Astrocyte (in vitro differentiated cells and primary cell): ENCODE results near the gene TMTC3. TPM values are rescaled to one million over a fixed set of nuclear protein-coding genes. Genes with fewer than 3 reads are reported as not detected.

Experiments
- DNase-seq: peaks from one replicate; pipeline ENCODE4 v3.0.0-alpha.2; 2010; ENCODE audit warnings: low read depth
- FAIRE-seq: peaks from 2 replicates; lab custom pipeline; 2011; peaks lifted over from hg19 to GRCh38; lab: Jason Lieb, UNC
- H2AFZ ChIP-seq: 2 replicates; pipeline ENCODE4 v1.6.0; 2012; ENCODE audit warnings: low read depth, low read length, inconsistent platforms
- H3K27ac ChIP-seq: 2 replicates; pipeline ENCODE4 v1.5.1; 2011; ENCODE audit warnings: low read depth, low read length, inconsistent platforms
- H3K27me3 ChIP-seq: 2 replicates; pipeline ENCODE4 v1.6.0; 2011; ENCODE audit warnings: low read length, inconsistent platforms; ENCODE audit not compliant: insufficient read depth
- H3K36me3 ChIP-seq: 2 replicates; pipeline ENCODE4 v1.5.1; 2011; ENCODE audit warnings: low read length, inconsistent platforms; ENCODE audit not compliant: insufficient read depth
- H3K4me1 ChIP-seq: 2 replicates; pipeline ENCODE4 v1.5.1; 2011; ENCODE audit warnings: low read length, inconsistent platforms; ENCODE audit not compliant: insufficient read depth
- H3K4me2 ChIP-seq: 2 replicates; pipeline ENCODE4 v1.6.0; 2012; ENCODE audit warnings: low read length, inconsistent platforms
- H3K4me3 ChIP-seq: 2 replicates; pipeline ENCODE4 v1.5.1; 2011; ENCODE audit warnings: low read depth, mild to moderate bottlenecking, low read length, inconsistent platforms; ENCODE audit not compliant: insufficient read depth
- H3K79me2 ChIP-seq: 2 replicates; pipeline ENCODE4 v1.6.0; 2012; ENCODE audit warnings: mild to moderate bottlenecking, low read length, inconsistent platforms; ENCODE audit not compliant: insufficient read depth
- H3K9ac ChIP-seq: 2 replicates; pipeline ENCODE4 v1.6.0; 2012; ENCODE audit warnings: mild to moderate bottlenecking, low read length, inconsistent platforms
- H3K9me3 ChIP-seq: 2 replicates; pipeline ENCODE4 v1.5.1; 2012; ENCODE audit warnings: low read depth, mild to moderate bottlenecking, low read length, inconsistent platforms; ENCODE audit not compliant: insufficient read depth
- H4K20me1 ChIP-seq: 2 replicates; pipeline ENCODE4 v1.6.0; 2012; ENCODE audit warnings: low read length, inconsistent platforms; ENCODE audit not compliant: insufficient read depth
- H3K27ac Mint-ChIP-seq: one replicate; pipeline ENCODE4 v1.8.0; 2021; ENCODE audit warnings: mild to moderate bottlenecking, mixed read lengths; ENCODE audit not compliant: unreplicated experiment
- H3K27me3 Mint-ChIP-seq: one replicate; pipeline ENCODE4 v1.8.0; 2021; ENCODE audit warnings: low read depth, mixed read lengths; ENCODE audit not compliant: unreplicated experiment
- H3K36me3 Mint-ChIP-seq: one replicate; pipeline ENCODE4 v1.8.0; 2021; ENCODE audit warnings: low read depth, mixed read lengths; ENCODE audit not compliant: unreplicated experiment
- H3K4me1 Mint-ChIP-seq: one replicate; pipeline ENCODE4 v1.8.0; 2021; ENCODE audit warnings: low read depth, mixed read lengths; ENCODE audit not compliant: unreplicated experiment
- H3K4me3 Mint-ChIP-seq: one replicate; pipeline ENCODE4 v1.8.0; 2021; ENCODE audit warnings: mild to moderate bottlenecking, moderate library complexity, mixed read lengths; ENCODE audit not compliant: unreplicated experiment
- H3K9me3 Mint-ChIP-seq: one replicate; pipeline ENCODE4 v1.8.0; 2021; ENCODE audit warnings: mild to moderate bottlenecking, mixed read lengths; ENCODE audit not compliant: unreplicated experiment
- CTCF ChIP-seq: IDR thresholded peaks from 2 replicates; pipeline ENCODE4 v1.5.1; 2011; ENCODE audit warnings: low read depth, mild to moderate bottlenecking, inconsistent platforms, low read length, moderate library complexity; ENCODE audit not compliant: insufficient read depth
- EZH2 ChIP-seq: IDR thresholded peaks from 2 replicates; pipeline ENCODE4 v1.6.1; 2012; ENCODE audit warnings: mild to moderate bottlenecking, low read length, inconsistent platforms; ENCODE audit not compliant: insufficient read depth
- total RNA-seq: library from RNA; stranded (reverse); gene quantifications from 2 replicates; pipeline ENCODE4 v1.2.1, GENCODE V29; 2021

TMTC3 gene
- total RNA-seq, 1 donor from 2014 or later = 49.0 TPM

DNA sequence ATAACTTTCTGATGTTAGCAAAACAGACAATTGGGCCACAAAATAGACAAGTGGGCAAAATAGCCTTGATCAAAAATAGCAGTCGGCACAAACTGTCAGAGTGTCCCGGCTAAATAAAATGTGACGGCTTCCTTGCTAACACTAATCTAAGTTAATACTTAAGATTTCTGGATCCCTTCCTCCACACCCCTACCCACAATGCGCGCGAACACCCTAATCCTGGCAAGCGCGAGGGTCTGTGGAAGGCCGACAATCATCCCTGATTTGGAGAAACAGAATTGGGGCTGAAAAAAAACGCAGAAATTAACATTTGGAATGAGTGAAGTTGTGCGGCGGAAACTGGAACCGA, 708 bp upstream of the TMTC3 start:
- no peaks in the 10 kb centered on the region for H3K27me3 Mint-ChIP-seq
- Histone ChIP-seq H4K20me1 (no peaks in the 10 kb centered on the region), H3K4me3 (peak overlapping the region; percentile 90), H2AFZ (peak overlapping the region; percentile 96), H3K27me3 (no peaks in the 10 kb centered on the region), H3K4me1 (no peaks in the 10 kb centered on the region), H3K9me3 (no peaks in the 10 kb centered on the region), H3K27ac (peak overlapping the region; percentile 77), H3K36me3 (no peaks in the 10 kb centered on the region), H3K4me2 (peak overlapping the region; percentile 93), H3K9ac (peak overlapping the region; percentile 92), H3K79me2 (peaks cover 42% of the 10 kb centered on the region)
- no peak for DNase-seq
- H3K36me3 Mint-ChIP-seq = peaks cover 3% of the 10 kb centered on the region
- no peaks in the 10 kb centered on the region for H3K9me3 Mint-ChIP-seq
- peak overlapping the region; percentile 92 for H3K27ac Mint-ChIP-seq
- TF ChIP-seq EZH2 = no peak
- TF ChIP-seq CTCF = no peak
- H3K4me3 Mint-ChIP-seq = peak overlapping the region; percentile 96
- peaks cover 12% of the 10 kb centered on the region for H3K4me1 Mint-ChIP-seq
- no peak for FAIRE-seq

- H3K36me3 ChIP-seq = no peaks in the 10 kb centered on the region
- H3K4me3 ChIP-seq = peak overlapping the region; percentile 90
- H3K36me3 Mint-ChIP-seq = peaks cover 2% of the 10 kb centered on the region
- peak overlapping the region; percentile 92 for H3K27ac Mint-ChIP-seq
- peaks cover 47% of the 10 kb centered on the region for H3K79me2 ChIP-seq
- no peak for TF ChIP-seq CTCF
- no peak for TF ChIP-seq EZH2
- peak overlapping the region; percentile 96 for H2AFZ ChIP-seq
- no peaks in the 10 kb centered on the region for H4K20me1 ChIP-seq
- no peaks in the 10 kb centered on the region for H3K27me3 ChIP-seq
- peak overlapping the region; percentile 77 for H3K27ac ChIP-seq
- H3K27me3 Mint-ChIP-seq = no peaks in the 10 kb centered on the region
- no peaks in the 10 kb centered on the region for H3K9me3 ChIP-seq
- peaks cover 12% of the 10 kb centered on the region for H3K4me1 Mint-ChIP-seq
- FAIRE-seq (no peak), DNase-seq (no peak)
- peak overlapping the region; percentile 93 for H3K4me2 ChIP-seq
- H3K4me3 Mint-ChIP-seq = peak overlapping the region; percentile 96
- H3K4me1 ChIP-seq = no peaks in the 10 kb centered on the region
- H3K9ac ChIP-seq = peak overlapping the region; percentile 92
- H3K9me3 Mint-ChIP-seq = no peaks in the 10 kb centered on the region
These were observed 494 bp downstream of the TMTC3 start for GRCh38 chr12:88142610-88142991.

DNA sequence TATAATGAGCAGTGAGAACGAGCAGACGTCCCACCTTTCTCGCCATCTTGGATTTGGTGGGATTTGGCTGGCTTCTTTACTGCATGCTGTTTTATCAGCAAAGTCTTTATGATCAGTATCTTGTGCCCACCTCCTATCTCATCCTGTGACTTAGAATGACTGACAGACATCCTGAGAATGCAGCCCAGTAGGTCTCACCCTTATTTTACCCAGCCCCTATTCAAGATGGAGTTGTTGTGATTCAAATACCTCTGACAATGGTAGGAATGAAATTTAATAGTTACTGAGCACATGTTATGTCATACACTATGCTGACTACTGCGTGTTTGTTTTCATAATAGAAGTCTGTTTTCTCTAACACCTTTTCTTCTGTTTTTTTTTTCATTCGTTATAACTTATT, 1.9 kb downstream of the TMTC3 start:
- Histone ChIP-seq H3K9ac (no peak overlapping the region), H4K20me1 (no peaks in the 10 kb centered on the region), H3K4me1 (no peaks in the 10 kb centered on the region), H3K27me3 (no peaks in the 10 kb centered on the region), H3K4me2 (peak overlapping the region; percentile 93), H2AFZ (no peak overlapping the region), H3K36me3 (no peaks in the 10 kb centered on the region), H3K4me3 (no peak overlapping the region), H3K9me3 (no peaks in the 10 kb centered on the region), H3K27ac (no peak overlapping the region), H3K79me2 (peaks cover 52% of the 10 kb centered on the region)
- no peaks in the 10 kb centered on the region for H3K36me3 Mint-ChIP-seq
- H3K27me3 Mint-ChIP-seq = no peaks in the 10 kb centered on the region
- TF ChIP-seq EZH2 (no peak), CTCF (no peak)
- H3K4me1 Mint-ChIP-seq = peaks cover 12% of the 10 kb centered on the region
- no peaks in the 10 kb centered on the region for H3K9me3 Mint-ChIP-seq
- FAIRE-seq (no peak), DNase-seq (no peak)
- no peak overlapping the region for H3K4me3 Mint-ChIP-seq
- H3K27ac Mint-ChIP-seq = no peak overlapping the region
